HEK293 (cell line): ENCODE measurements around the gene ROBO1.

ENCODE experiments used
- CTCF ChIA-PET: fragments of 350-600 bp; formaldehyde crosslinking; extraction: SDS; loops from one replicate; lab custom pipeline; 2021; ENCODE audit warnings: antibody characterized with exemption; lab: Yijun Ruan, JAX
- POLR2A ChIA-PET: fragments of 300-600 bp; formaldehyde crosslinking; extraction: SDS; loops from one replicate; lab custom pipeline; 2020; ENCODE audit warnings: antibody characterized with exemption, inconsistent platforms; lab: Yijun Ruan, JAX
- H3K27ac ChIP-seq: fragments of 200-500 bp; sonication (Bioruptor generic); 2 replicates; pipeline ENCODE4 v1.5.1; 2014; ENCODE audit warnings: low read depth, low read length, control low read depth, inconsistent platforms; ENCODE audit errors: extremely low read depth
- H3K36me3 ChIP-seq, 2 experiments: fragments of 200-500 bp in 1 of 2; sonication (Bioruptor generic) in 1 of 2; 1 replicate in 1 of 2; 2 replicates in 1 of 2; pipeline ENCODE4 v1.5.1; 2014 to 2017; ENCODE audit warnings: inconsistent platforms in 2 of 2, low read length in 2 of 2; ENCODE audit not compliant: control insufficient read depth in 2 of 2, insufficient read depth in 1 of 2
- H3K4me1 ChIP-seq: fragments of 200-500 bp; sonication (Bioruptor generic); 2 replicates; pipeline ENCODE4 v1.5.1; 2014; ENCODE audit warnings: mild to moderate bottlenecking, low read length, inconsistent platforms; ENCODE audit not compliant: control insufficient read depth, insufficient read depth
- H3K4me3 ChIP-seq: 2 replicates; pipeline ENCODE4 v1.5.1; 2011; ENCODE audit warnings: low read depth, mild to moderate bottlenecking, control low read depth, low read length, moderate library complexity
- H3K9me3 ChIP-seq: fragments of 200-500 bp; sonication (Bioruptor generic); 2 replicates; pipeline ENCODE4 v1.5.1; 2014; ENCODE audit warnings: low read depth, low read length, inconsistent platforms; ENCODE audit not compliant: control insufficient read depth, insufficient read depth
- AEBP2 ChIP-seq: fragments of 450-650 bp; formaldehyde crosslinking; IDR thresholded peaks from 2 replicates; pipeline ENCODE4 v1.5.1; 2016; ENCODE audit warnings: missing biosample characterization, missing genetic modification characterization, borderline replicate concordance
- KLF1 ChIP-seq: fragments of 450-650 bp; formaldehyde crosslinking; IDR thresholded peaks from 2 replicates; pipeline ENCODE4 v1.5.1; 2016; ENCODE audit warnings: missing biosample characterization, missing genetic modification characterization
- KLF17 ChIP-seq: fragments of 450-650 bp; formaldehyde crosslinking; IDR thresholded peaks from 2 replicates; pipeline ENCODE4 v1.5.1; 2016; ENCODE audit warnings: missing biosample characterization, missing genetic modification characterization
- MZF1 ChIP-seq: fragments of 450-650 bp; formaldehyde crosslinking; IDR thresholded peaks from 2 replicates; pipeline ENCODE4 v1.5.1; 2017; ENCODE audit warnings: missing biosample characterization, missing genetic modification characterization, borderline replicate concordance
- PBX3 ChIP-seq: sonication (generic); formaldehyde crosslinking; IDR thresholded peaks from 2 replicates; pipeline ENCODE4 v1.8.1; 2022; ENCODE audit warnings: mild to moderate bottlenecking, moderate library complexity, missing genetic modification reagents
- PRDM10 ChIP-seq: fragments of 450-650 bp; formaldehyde crosslinking; IDR thresholded peaks from 2 replicates; pipeline ENCODE4 v1.5.1; 2016; ENCODE audit warnings: missing biosample characterization, missing genetic modification characterization
- YY1 ChIP-seq: fragments of 450-650 bp; formaldehyde crosslinking; IDR thresholded peaks from 2 replicates; pipeline ENCODE4 v1.5.1; 2018; ENCODE audit warnings: missing biosample characterization, missing genetic modification characterization
- ZBTB44 ChIP-seq: fragments of 450-650 bp; IDR thresholded peaks from 2 replicates; pipeline ENCODE4 v1.5.1; 2018; ENCODE audit warnings: missing biosample characterization, mild to moderate bottlenecking, missing genetic modification characterization
- ZNF121 ChIP-seq: fragments of 450-650 bp; formaldehyde crosslinking; IDR thresholded peaks from 2 replicates; pipeline ENCODE4 v1.5.1; 2016; ENCODE audit warnings: missing biosample characterization, missing genetic modification characterization
- ZNF19 ChIP-seq: fragments of 450-650 bp; formaldehyde crosslinking; IDR thresholded peaks from 2 replicates; pipeline ENCODE4; 2016; ENCODE audit warnings: missing biosample characterization, missing genetic modification characterization, low read depth
- ZNF518A ChIP-seq: fragments of 450-650 bp; formaldehyde crosslinking; conservative IDR thresholded peaks from 2 replicates; pipeline ENCODE4 v1.5.1; 2016; ENCODE audit warnings: low read depth, missing biosample characterization, missing genetic modification characterization
- ZNF548 ChIP-seq: fragments of 450-650 bp; formaldehyde crosslinking; IDR thresholded peaks from 2 replicates; pipeline ENCODE4 v1.5.1; 2016; ENCODE audit warnings: missing biosample characterization, missing genetic modification characterization
- ZNF600 ChIP-seq: fragments of 450-650 bp; formaldehyde crosslinking; IDR thresholded peaks from 2 replicates; pipeline ENCODE4 v1.5.1; 2016; ENCODE audit warnings: missing biosample characterization, missing genetic modification characterization
- ZNF645 ChIP-seq: fragments of 450-650 bp; formaldehyde crosslinking; IDR thresholded peaks from 2 replicates; pipeline ENCODE4; 2016; ENCODE audit warnings: missing biosample characterization, missing genetic modification characterization
- ZNF704 ChIP-seq: fragments of 450-650 bp; formaldehyde crosslinking; IDR thresholded peaks from 2 replicates; pipeline ENCODE4 v1.5.1; 2016; ENCODE audit warnings: missing biosample characterization, missing genetic modification characterization
- ZNF747 ChIP-seq: fragments of 450-650 bp; formaldehyde crosslinking; IDR thresholded peaks from 2 replicates; pipeline ENCODE4 v1.5.1; 2016; ENCODE audit warnings: missing biosample characterization, missing genetic modification characterization
- ZNF768 ChIP-seq: fragments of 450-650 bp; formaldehyde crosslinking; IDR thresholded peaks from 2 replicates; pipeline ENCODE4 v1.5.1; 2018; ENCODE audit warnings: missing biosample characterization, mild to moderate bottlenecking, missing genetic modification characterization
- ZSCAN23 ChIP-seq: fragments of 450-650 bp; formaldehyde crosslinking; IDR thresholded peaks from 2 replicates; pipeline ENCODE4 v1.5.1; 2016; ENCODE audit warnings: missing biosample characterization, missing genetic modification characterization

Gene ROBO1

GRCh38 chr3:79146024-79146423, 621.8 kb downstream of the ROBO1 start:
- H3K4me3 ChIP-seq = no peak overlapping the region
- TF ChIP-seq ZNF768 = no peak
- no peak for TF ChIP-seq ZNF518A (tag by site-specific recombination)
- no peak for TF ChIP-seq ZNF600 (tag by site-specific recombination)
- TF ChIP-seq KLF1 = no peak
- no peak for TF ChIP-seq YY1 (tag by site-specific recombination)
- TF ChIP-seq ZNF19 (tag by site-specific recombination) = no peak
- TF ChIP-seq, all 188 proteins: peak for 0
- POLR2A ChIA-PET = no interaction called here
- no peaks in the 10 kb centered on the region for H3K4me1 ChIP-seq
- CTCF ChIA-PET = interaction anchor here (0.7 kb wide), 1 partner anchor 69 kb away, joined by 3 read pairs; no protein-coding TSS in a partner anchor
- no peak overlapping the region for H3K27ac ChIP-seq
- no peaks in the 10 kb centered on the region for H3K36me3 ChIP-seq
- no peaks in the 10 kb centered on the region for H3K9me3 ChIP-seq

- Histone ChIP-seq H3K36me3 (no peaks in the 10 kb centered on the region), H3K4me1 (no peaks in the 10 kb centered on the region), H3K9me3 (no peaks in the 10 kb centered on the region), H3K4me3 (no peak overlapping the region), H3K27ac (no peak overlapping the region)
- ChIA-PET POLR2A (no interaction called here), CTCF (no interaction called here)
- no peak for TF ChIP-seq MZF1 (tag by site-specific recombination)
- no peak for TF ChIP-seq PBX3
- no peak for TF ChIP-seq ZBTB44
- no peak for TF ChIP-seq AEBP2 (tag by site-specific recombination)
- no peak for TF ChIP-seq ZNF747 (tag by site-specific recombination)
- no peak for TF ChIP-seq ZNF704
- TF ChIP-seq ZNF548 (tag by site-specific recombination) = no peak
- TF ChIP-seq KLF17 (tag by site-specific recombination) = no peak
- TF ChIP-seq ZNF121 (tag by site-specific recombination) = no peak
- TF ChIP-seq PRDM10 = no peak
- TF ChIP-seq ZSCAN23 (tag by site-specific recombination) = no peak
- no peak for TF ChIP-seq ZNF645
Measured at GRCh38 chr3:79140708-79141107, 627.1 kb downstream of the ROBO1 start.
